Fibroblast of peridontal ligament (primary cell): ENCODE measurements around the gene INO80.

Experiments
- DNase-seq: peaks from one replicate; pipeline ENCODE4 v3.0.0-alpha.2; 2010; ENCODE audit errors: extremely low read depth

Gene INO80

DNA sequence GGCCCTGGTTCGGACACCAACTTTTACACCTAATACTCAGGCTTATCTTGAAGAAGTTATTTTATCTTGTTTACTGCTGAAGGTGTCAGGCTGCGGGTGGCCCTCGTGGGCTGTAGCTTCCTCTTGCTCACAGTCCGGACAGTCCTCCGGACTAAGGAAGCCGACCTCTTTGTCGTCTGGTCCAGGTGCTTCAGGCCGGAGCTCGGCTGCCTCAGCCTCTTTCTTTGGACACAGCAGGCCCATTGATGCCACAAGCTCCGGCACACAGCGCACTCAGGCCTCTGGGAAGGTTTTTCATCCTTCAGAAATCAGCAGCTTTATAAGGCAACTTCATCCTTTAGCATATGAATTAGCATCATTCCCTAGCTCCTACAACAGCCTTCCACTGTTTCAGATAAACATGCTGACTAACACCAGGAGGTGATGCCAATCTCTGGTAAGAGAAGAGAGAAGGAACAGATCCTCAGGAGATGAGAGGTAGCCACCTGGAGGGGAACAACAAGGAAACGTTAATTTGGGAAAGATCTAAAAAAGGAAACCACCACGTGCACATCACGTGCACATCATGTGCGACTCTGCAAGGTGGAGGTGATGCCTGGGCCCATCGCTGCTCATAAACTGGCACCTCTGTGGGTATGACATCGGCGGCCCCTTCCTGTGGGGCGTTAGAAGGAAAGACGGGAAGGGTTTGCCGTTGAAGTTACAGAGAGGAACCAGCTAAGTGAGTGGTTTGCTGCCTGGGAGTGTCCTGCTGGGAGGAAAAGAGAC is 167.2 kb downstream of the INO80 start:
- no peak for DNase-seq

DNA sequence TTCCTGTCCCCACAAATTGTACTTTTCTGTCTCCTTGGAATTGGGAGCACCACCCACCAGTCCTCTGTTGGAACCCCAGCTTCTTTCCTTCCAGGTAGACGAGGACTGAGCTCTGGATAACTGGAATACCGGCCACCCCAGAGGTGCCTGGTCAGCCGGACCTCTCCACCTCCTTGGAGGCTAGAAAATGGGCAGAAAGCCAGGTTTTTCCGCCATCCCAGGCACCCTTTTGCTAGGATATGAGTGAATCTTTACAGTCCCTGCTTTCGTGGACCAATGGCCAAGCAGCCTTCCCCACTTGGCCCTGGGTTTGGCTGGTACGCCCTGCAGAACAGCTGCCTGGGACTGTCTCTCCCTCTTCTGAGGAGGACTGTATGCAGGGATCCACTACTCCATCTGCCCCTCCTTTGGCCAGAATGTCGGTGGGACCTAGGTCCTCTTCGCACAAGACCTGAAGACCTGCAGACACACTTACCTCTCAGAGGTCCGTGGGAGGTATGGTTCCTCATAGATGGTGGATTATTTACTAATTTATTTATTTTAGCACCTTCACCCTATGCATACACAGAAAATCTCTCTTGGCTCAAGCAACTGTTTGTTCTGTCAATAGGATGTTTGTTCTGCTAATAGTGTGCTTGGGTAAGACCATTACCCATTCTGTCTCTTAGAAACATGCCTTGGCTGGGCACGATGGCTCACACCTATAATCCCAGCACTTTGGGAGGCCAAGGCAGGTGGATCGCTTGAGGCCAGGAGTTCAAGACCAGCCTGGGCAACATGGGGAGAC is 171.4 kb downstream of the INO80 start:
- no peak for DNase-seq

DNA sequence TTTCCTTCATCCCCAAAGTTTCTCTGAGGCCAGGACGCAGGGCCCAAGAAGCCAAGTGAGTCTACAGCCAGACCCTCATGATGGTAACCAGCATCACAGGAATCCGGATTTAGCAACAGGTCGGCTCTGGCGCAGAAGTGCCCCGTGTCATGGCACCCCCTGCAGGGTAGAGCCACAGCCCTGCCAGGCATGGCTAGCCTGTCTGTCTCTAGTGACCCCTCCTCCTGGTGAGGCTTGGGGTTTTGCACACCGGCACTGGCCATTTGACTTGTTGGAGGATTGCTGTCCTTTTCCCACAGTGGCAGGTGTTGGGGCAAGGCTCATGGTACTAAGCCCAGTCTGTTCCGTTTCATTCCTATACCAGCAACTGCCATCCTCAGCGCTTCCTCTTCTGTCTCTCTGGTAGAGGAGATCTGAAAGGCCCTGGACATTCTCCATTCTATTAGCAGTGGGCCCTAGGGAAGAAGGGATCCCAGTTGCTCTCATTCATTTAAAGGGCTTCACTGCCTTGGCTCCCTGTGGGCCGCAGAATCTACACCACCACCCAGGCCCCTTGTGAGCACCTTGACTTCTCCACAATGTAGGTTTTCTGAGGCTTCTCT is 172.2 kb downstream of the INO80 start:
- no peak for DNase-seq

DNA sequence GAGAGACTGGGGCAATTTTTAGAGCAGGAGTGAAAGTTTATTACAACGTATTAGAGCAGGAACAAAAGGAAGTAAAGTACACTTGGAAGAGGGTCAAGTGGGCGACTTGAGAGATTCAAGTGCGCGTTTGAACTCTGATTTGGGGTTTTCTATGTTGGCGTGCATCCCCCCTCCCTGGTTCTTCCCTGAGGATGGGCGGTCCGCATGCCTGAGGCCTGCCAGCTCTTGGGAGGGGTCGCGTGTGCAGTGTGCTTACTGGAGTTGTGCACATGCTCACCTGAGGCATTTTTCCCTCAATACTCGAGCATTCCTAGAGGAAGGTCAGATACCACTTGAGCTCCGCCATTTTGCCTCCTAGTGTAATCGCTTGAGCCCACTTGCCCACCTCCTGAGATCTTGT is 173.2 kb downstream of the INO80 start:
- DNase-seq = no peak

DNA sequence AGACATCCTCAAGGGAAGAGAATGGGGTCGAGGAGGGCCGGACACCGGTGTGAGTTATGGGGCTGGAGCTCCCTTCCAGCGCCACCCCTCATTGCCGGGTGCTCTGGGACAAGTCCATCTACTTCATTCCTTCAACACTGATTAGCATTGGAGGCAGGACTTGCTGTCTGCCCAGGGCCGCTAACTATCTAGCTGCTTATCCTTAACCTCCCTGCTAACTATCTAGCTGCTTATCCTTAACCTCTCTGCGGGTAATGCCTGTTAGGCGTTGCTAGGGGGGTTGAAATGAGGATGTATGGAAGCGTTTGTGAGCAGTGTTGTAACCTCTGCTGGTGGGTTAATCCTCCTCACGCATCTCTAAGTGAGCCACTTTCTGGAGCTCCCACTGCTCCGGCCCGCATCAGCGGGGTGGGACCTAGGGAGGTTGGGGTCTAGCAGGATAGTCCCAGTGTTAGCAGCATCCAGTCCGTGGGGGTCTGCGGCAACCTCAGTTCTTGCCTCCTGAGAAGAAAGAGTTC is 173.7 kb downstream of the INO80 start:
- no peak for DNase-seq

DNA sequence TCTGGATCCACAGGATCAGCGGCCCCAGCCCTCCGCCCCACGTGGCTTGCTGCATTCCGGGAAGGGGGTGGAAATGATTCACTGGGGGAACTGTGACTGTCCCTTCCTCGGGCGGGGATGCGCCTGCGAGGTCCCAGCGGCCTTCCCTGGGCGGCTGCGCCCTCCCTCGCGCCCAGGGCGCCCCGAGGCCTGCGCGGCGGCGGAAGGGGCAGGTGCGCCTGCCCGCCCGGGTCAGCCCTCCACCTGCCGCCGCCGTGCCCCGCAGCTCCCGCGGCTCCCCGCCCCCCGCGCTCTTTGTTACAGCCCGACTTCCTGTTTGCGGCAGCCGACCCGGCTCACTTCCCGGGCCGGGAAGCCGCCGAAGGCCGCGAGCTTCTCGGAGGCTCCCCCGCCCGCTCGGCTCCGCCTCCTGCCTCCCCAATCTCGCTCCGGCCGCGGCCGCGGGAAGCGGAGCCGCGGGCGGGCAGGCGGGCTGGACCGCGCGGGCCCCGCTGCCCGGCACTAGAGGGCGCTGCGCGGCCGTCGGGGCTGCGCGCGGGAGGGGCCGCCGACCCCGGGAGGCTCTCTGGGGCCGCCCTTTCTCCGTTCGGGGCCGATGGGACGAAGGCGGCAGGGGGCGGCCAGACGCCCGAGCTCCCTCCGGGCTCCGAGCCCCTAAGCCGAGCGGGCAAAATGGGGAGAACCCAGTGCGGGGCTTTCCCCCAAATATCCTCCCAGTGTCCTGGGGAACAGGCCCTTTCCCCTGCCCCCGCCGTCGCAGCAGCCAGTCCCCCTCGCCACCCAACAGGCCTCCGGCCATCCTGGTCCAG is 174.3 kb downstream of the INO80 start:
- peak; percentile 58 for DNase-seq

DNA sequence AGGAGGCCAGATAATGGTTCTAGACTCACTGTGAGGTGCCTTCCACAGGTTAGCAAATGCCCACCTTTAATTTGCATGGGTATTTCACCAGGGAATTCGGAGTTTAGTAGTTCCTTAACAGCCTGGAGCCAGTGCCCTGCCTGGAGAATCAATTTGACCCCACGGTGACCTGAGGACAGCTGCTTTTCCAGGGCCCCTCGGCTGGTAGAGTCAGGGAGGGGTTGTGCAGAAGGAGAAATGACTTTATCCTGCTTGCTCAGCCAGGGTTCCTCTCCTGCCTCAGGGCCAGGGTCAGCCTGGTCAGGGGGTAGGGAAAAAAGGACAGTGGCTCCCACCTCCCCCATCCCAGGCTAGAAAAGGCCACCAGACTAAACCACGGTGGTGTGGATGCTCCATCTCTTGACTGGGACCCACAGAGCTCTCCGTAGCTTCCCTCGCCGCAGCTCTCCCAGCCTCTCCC is 175.0 kb downstream of the INO80 start:
- no peak for DNase-seq

DNA sequence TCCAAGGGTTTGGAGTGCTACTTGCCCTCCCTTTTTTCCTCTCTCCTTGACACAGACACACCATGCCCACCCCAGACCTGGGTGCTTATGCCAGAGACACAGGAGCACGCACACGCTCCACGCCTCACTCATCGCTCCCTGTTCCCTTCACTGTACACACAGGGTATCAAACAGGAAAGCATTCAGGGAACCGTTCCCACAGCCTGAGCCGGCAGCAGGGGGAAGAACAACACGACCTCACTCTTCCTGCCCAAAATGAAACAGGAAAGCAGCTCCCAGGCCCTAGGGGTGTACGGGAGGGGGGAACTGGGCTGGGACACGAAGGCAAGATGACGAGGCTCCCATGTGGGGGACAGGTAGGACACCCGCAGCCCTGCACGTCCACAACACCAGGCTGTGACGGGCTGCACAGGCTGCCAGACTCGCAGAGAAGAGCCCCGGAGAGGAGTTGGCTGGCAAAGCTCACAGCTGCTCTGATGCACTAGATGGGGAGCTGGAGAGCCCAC is 175.7 kb downstream of the INO80 start:
- DNase-seq = no peak

DNA sequence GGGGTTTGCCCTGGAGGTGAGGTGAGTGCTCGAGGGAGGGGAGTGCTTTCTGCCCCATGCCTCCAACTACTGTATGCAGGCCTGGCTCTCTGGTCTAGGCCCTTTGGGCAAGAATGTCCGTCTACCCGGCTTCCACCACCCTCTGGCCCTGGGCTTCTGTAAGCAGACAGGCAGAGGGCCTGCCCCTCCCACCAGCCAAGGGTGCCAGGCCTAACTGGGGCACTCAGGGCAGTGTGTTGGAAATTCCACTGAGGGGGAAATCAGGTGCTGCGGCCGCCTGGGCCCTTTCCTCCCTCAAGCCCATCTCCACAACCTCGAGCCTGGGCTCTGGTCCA is 177.6 kb downstream of the INO80 start:
- no peak for DNase-seq

DNA sequence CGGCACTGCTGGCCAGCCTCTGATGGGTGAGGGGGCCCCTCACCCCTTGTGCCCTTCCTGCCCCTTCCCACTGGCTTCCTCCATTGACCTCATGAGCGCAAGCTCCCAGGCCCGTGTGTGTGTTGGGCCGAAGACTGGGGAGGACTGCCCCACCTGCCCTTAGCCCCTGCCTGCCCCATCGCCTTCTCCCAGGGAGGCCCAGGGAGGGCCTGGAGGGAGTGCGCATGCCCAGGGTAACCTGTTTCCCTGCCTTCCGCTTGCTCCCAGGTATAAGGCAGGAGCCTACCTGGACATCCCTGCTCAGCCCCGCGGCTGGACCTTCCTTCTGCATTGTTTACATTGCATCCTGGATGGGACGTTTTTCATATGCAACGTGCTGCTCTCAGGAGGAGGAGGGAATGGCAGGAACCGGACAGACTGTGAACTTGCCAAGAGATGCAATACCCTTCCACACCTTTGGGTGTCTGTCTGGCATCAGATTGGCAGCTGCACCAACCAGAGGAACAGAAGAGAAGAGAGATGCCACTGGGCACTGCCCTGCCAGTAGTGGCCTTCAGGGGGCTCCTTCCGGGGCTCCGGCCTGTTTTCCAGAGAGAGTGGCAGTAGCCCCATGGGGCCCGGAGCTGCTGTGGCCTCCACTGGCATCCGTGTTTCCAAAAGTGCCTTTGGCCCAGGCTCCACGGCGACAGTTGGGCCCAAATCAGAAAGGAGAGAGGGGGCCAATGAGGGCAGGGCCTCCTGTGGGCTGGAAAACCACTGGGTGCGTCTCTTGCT is 178.1 kb downstream of the INO80 start:
- DNase-seq = no peak

DNA sequence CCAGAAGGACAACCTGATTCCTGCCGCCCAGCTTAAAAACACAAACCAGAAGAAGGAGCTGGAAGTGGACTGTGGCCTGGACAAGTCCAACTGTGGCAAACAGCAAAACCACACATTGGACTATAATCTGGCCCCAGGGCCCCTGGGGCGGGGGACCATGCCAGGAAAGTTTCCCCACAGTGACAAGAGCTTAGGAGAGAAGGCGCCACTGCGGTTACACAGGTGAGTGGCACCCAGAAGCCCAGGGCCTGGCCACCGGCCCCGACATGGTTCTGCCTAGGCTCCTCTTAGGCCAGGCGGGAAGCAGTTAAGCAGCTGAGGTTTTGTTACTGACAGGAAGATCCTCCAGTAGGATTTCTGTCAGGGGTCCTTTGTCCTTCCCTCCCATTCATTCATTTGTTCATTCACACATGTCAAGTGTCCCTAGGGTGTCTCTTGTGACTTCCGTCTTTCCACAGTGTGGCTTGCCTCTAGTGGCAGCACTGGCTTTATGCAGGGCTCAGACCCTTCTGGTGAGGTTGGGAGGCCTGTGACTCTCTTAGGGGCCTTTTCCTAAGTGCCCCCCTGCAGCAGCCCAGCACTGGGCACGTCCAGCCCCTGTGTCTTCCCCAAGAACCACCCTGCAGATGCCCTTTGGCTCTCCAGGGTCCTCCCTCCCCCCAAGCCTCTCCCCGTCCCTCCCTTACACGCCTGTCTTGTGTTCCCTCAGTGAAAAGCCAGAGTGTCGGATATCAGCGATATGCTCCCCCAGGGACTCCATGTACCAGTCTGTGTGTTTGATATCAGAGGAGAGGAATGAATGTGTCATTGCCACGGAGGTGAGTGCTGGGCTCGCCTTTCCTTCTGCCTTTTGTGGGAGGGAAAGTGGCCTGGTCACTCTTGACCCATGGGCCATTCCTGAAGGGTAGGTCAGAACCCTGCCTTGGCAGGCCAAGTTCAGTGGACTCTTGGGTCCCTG is 179.1 kb downstream of the INO80 start:
- no peak for DNase-seq

DNA sequence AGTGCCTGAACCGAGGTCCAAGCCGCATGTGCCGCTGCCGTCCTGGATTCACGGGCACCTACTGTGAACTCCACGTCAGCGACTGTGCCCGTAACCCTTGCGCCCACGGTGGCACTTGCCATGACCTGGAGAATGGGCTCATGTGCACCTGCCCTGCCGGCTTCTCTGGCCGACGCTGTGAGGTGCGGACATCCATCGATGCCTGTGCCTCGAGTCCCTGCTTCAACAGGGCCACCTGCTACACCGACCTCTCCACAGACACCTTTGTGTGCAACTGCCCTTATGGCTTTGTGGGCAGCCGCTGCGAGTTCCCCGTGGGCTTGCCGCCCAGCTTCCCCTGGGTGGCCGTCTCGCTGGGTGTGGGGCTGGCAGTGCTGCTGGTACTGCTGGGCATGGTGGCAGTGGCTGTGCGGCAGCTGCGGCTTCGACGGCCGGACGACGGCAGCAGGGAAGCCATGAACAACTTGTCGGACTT is 179.8 kb downstream of the INO80 start:
- DNase-seq = no peak

DNA sequence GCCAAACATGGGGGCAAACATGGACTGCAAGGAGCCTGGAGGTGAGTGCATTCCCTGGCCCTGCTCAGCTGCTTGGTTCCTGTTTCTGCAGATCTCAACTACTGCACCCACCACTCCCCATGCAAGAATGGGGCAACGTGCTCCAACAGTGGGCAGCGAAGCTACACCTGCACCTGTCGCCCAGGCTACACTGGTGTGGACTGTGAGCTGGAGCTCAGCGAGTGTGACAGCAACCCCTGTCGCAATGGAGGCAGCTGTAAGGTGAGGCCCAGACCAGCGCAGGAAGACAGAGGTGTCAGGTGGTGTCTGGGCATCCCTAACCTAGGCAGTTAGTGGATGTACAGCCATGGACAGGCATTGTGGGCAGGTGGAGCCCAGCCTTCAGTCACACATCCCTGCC is 181.6 kb downstream of the INO80 start:
- DNase-seq = no peak

DNA sequence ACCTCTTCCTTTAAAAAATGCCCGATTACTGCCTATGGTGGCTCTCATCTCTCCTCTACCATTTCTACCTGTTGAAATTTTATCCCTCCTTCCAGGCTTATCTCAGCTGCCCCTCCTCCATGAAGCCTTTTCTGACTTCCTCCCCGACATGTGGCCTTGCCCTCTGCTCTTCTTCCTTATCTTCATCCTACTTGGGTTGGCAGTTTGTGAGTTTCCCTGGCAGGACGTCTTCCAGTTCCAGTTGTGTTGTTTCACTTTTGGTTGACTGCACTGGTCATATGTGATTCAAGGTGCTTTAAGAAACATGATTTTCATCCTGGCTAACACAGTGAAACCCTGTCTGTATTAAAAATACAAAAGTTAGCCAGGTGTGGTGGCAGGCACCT is 182.6 kb downstream of the INO80 start:
- no peak for DNase-seq

DNA sequence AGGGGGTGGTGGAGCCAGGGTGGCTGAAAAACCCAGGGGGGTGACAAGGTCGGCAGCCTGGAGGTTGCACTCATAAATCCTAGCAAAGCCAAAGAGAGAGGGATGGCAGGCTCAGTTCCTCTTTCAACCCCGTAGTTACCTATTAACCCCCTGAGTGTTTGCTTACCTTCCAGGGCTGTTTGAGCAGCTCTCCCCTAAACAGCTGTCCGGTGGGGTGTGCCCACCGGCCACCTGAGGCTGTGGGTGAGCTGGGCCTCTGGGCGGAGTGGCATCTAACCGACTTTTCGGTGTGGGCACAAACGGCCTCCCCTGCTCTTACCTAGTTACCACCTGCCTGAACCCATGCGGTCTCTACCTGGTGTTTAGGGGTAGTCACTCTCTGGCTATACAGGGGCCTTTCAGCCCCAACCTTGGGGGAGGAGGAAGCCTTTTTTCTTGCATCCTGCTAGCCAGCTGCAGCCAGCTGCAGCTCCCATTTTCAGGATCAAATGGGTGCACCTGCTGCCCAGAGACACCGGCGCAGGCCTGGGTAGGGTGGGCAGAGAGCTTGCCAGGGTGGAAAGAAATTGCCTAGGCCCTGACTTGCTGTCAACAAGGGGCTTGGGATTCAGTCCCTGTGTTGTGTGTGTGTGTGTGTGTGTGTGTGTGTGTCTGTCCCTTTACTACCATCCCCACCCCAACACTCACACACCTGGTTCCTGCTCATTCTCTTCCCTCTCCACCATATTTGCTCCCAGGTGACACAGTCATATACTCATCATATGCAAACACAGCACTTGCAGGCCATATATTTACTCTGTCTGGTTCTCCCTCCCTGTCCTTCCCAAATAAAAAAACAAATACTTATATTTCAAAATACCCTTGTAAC is 183.2 kb downstream of the INO80 start:
- DNase-seq = no peak

DNA sequence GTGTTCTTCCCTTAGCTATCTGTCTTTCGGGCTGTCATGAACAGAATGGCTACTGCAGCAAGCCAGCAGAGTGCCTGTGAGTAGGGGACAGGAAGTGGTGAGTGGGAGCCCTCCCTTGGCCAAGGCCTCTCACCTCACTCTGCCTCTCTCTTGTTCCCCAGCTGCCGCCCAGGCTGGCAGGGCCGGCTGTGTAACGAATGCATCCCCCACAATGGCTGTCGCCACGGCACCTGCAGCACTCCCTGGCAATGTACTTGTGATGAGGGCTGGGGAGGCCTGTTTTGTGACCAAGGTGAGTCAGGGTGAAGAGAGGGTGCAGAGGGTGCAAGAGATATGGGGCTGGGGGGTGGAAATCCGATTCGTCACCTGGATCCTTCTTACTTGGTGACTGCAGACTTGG is 183.9 kb downstream of the INO80 start:
- DNase-seq = no peak

DNA sequence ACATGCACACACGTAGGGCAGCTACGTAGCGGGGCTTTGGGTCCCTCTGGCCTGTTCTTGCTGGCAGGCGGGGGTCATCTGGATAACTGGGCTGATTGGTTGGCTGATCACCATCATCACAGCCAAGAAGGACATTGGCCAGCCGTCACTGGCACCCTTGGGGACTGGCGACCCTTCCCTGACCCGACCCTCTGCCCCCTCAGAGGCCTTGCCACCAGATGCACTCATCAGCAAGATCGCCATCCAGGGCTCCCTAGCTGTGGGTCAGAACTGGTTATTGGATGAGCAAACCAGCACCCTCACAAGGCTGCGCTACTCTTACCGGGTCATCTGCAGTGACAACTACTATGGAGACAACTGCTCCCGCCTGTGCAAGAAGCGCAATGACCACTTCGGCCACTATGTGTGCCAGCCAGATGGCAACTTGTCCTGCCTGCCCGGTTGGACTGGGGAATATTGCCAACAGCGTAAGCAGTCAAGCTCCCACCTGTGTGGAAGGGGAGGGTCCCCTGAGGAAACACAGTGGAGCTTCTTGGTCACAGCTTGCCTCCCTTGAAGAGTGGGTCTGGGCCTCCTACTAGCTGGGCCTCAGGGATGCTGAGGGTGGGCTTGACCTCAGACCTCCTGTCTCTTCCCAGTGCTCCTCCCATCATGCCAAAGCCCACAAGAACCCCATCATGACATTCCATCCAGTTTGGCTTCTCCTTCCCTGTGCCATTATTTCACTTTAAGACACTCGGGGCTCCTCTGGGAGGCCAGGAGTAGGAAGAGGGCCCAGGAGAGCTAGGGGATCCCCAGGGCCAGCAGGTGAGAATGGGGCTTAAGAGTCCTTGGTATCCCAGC is 184.6 kb downstream of the INO80 start:
- no peak for DNase-seq
